ENCODE results near the gene CTBP2.

The CTBP2 gene

DNA sequence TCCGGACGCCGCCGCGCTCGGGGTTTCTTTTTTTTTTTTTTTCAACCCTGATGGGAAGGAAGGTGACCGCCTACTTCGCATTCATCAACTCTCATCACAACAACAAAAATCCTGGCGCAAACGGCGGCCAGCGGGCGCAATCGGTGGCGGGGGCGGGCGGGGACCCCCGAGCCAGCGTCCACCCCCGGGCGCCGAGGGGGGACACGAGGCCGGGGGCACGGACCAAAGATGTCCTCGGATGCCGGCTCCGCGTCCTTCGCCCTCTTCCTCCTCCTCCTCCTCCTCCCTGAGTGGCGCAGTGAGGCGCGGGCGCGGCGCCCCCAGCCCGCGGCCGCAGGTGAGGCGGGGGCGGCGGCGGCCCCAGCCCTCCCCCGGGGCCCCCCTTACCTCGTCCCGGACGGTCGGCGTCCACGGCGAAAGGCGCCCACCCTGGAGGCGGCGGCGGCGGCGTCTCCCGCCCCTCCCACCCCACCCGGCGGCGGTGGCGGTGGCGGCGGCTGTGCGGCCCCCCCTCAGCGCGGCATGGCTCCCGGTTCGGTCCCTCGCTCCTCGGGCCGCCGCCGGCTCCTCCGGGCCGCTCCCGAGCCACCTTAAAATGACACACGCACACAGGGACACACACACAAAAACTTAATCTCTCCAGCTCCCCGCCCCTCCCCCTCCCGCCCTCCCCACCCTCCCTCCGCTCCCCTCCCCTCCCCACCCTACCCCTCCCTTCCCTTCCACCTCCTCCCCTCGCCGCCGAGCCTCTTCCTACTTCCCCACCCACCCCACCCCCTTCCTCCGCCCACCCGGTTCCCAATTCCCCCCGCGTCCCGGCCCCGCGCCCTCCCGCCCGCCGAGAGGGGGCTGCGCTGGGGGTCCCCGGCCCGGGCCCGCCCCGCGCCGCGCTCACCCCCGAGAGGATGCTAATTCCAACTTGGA lies at the start of gene CTBP2:
Gene CTBP2 (minus strand): TSS at position 632 of the 924 bp plus-strand sequence.
- no peak for DNase-seq

DNA sequence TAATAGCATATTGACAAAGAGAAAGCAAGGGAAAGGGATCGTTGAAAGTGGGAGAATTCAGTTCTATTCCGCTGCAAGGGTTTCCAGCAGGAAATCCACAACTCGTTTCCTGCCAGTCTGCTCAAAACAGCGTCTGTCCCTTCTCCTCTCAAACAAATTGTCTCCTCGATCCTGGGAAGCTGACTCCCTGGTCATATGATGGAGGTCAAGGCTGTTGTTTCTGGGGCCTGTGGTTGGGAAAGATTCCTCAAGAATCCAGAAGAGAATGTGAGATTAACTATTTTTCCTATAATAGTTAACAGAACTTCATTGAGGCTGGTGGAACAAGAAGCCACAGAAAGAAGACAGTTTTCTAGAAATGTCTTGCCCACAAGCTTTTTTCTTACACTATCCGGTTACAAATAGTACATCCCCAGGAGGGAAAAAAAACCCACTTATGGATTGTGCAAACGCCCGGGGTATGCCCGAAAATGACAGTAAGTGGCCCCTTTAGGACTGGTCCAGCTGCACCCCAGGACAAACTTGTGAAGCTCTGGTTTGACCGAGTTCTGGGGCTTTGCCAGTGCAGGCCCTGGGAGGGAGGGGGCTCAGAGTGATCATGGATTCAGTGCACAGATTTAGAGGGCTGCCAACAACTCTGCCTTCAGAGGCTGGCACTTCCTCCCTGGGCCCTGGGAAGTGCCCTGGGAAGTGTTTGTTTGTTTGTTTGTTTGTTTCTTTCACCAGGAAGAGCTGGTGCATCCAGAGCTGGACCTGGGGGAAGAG lies 49.4 kb upstream of the CTBP2 start:
- DNase-seq, result no peak

DNA sequence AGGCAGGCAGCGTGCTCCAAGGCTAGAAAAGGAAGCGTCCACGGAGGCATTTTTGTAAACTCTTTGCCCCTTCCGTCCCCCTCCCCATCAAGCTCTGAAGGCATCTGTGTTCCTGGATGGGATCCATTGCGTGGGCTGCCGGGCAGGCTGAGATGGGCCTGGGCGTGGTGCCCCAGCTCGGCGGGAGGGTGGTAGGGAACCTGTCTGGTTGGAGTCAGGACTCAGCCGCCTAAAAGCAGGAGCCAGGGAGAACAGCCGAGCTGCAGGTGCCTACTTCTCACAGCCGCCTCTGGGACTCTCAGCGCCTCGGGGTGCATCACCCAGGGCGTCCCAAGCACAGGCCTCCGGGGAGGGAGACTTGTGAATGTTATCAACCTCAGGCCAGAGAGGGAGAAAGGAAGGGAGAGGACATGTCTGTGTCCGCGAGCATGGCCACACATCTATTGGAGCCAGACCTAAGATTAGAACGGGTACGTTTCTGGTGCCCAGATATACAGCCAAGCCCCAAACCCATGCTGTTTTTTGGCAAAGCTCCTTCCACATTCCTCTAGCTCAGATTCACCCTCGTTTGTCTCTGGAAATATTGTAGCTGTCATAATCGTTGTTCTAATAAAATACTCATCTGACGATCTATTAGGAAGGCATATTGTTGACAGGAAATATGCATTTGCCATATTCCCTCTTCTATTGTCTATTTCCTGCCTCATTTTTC lies 48.6 kb upstream of the CTBP2 start:
- no peak for DNase-seq

DNA sequence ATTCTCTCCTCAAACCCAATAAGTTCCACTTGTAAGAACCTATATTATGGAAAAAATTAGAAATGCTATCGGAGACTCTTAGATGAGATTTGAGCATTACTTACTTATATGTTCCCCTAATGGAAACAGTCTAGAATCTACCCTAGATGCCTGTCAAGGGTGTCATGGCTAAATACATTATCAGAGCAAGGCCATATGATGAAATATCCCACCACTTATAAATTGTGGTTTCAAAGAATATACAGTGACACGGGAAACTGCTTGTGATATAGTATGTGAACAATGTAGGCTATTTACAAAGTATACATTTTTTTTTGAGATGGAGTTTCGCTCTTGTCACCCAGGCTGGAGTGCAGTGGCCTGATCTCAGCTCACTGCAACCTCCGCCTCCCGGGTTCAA lies 46.3 kb upstream of the CTBP2 start:
- no peak for DNase-seq

DNA sequence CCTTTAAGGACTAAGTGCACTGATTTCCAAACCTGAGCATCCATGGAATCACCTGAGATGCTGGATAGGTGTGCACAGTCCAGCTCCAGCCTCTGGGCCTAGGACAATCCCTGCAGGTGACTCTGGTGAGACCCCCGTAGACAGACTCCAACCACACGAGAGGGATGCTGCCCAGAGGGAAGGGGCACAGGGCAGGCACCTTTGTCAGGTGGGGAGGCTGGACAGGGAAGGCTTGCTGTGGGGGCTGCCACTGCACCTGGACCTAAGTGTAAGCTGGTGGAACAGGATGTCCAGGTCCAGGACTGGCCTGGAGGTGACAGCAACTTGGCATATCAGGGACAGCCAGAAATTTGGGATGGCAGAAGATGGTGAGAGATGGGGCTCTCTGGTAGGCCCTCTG lies 45.1 kb upstream of the CTBP2 start:
- DNase-seq, result no peak

DNA sequence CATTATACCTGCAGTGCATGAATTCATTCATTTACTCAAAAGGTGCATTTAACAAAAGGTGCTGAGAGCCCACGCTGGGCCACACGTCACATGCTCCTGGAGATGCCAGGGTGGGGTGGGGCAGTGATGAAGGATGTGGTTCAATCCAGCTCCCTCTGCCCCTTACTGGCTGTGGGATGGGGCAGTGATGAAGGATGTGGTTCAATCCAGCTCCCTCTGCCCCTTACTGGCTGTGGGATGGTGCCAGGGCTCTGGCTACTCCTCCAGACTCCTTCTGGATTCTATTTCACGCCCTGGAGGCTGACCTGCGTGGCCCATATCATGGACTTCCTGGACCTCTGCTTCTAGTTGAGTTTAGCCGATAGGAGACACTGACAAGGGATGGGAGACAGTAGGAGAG lies 44.0 kb upstream of the CTBP2 start:
- no peak for DNase-seq

DNA sequence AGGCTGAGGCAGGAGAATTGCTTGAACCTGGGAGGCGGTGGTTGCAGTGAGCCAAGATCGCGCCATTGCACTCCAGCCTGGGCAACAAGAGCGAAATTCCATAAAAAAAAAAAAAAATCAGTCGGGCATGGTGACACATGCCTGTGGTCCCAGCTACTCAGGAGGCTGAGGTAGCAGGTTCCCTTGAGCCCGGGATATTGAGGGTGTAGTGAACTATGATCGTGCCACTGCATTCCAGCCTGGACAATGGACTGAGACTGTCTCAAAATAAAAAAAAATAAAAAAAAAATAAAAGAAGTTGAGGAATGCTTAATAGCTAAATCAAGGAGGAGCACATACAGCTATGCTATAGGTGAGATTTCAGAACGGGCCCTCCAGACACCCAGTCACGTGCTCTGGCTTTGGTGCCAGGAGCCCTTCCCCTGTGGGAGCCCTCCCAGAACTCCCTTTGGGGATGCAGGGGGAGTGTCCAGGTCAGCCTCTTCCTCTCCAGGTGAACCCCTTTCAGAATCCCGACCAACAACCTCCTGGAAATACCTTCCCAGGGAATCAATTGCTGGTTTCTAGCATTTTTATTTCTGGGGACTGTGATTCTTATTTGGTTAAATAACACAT lies 42.9 kb upstream of the CTBP2 start:
- DNase-seq, result no peak

DNA sequence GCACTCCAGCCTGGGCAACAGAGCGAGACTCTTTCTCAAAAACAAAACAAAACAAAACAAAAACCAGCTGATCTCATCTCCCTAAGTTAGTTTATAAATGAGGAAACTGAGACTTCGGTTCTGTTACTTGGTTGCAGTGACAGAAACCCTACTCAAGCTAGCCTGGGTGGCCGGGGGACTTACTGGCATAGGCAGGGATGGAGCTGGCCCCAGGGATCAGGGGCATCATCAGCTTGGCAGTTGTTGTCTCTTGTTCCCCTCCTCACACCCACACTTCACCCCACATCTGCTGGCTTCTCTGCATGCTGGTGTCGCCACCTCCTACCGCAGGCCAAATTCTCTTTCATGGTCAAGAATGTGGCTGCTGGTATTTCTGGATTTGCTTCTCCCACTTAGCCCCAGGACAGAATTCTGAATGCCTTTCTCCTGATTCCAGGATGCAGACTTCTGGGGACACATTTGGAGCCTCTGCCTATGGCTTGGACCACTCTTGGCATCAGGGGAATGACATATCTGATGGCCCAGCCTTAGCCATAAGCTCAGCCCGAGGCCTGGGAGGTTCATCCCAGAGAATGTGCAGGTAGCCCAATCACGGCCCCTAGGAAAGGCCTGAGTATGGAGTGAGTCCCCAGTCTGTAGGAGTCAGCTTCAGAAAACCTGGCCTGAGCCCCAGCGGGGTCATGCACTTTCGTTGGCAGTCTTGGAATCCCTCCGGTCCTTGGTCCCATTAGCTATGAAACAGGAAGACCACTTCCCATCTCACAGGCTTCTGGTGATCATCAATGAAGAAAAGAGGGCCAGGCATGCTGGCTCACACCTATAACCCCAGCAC lies 41.6 kb upstream of the CTBP2 start:
- DNase-seq, result no peak

DNA sequence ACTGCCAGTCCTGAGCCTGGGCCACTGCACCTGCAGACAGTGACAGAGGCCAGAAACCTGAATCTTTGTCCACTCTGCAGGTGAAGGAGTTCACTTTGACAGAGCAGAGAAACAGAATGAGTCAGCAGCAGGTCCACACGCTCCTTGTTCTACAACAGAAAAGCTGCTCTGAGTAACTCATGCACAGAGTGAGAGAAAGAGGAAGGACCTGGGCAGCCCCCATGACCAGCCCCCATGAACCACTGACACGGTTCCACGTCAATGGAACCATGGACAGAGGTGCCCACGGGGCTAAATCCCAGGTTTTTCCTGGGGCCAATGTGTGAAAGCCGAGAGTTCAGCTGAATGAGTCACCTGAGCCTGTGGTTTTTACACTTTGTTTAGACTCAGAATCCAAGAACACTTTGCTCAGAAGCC lies 40.8 kb upstream of the CTBP2 start:
- no peak for DNase-seq

DNA sequence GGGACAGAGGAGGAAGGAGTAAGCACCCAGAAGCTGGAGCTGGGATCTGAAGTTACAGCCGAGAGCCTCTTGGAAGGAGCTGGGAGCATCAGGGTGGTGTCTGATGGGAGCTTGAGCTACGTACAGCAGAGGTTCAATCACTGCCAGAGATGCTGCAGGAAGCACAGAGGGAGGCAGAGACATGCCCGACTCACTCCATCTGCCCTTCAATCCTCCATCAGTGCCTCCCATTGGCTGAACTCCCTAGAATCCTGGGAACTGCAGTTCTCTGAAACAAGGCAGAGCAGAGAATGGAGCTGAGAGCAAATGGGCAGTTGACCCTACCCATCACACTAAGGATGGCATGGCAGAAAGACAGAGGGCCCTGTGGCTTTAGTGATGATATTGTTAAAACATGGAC lies 40.0 kb upstream of the CTBP2 start:
- DNase-seq, result no peak

DNA sequence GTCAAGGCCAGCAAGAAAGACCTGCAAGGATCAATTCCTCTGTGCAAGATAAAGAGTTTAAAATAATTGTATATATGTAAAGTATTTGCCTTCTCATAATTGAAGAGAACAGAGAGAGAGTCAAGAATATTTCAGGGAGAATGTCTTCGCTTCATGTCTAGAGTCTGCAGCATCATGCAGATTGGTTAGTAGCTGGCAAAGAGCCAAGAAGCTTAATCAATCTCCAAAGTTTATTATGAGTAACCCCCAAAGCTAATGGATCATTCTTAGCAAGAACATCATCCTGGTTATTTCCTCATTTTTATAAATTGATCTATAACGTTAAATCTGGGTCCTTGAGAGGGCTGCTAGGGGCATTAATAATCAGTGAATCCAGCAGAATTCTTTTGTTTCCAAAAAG lies 38.9 kb upstream of the CTBP2 start:
- DNase-seq, result no peak

DNA sequence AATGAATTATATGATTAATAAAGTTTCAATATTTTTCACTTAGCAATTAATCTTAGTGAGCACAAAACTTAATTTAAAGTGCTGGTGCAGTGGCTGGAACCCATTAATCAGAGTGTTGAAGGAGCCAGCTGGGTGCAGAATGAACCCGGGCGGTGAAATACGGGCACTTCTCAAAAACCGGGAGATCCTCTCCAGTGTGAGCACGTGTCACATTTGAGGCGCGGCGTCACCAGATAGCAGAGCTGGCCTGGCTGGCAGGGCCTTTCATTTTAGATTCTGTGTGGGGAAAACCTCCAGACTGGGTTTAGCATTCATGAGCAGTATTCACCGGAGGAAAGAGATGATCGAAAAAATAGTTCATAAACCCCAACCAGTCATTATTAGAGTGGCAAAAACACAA lies 34.5 kb upstream of the CTBP2 start:
- no peak for DNase-seq

DNA sequence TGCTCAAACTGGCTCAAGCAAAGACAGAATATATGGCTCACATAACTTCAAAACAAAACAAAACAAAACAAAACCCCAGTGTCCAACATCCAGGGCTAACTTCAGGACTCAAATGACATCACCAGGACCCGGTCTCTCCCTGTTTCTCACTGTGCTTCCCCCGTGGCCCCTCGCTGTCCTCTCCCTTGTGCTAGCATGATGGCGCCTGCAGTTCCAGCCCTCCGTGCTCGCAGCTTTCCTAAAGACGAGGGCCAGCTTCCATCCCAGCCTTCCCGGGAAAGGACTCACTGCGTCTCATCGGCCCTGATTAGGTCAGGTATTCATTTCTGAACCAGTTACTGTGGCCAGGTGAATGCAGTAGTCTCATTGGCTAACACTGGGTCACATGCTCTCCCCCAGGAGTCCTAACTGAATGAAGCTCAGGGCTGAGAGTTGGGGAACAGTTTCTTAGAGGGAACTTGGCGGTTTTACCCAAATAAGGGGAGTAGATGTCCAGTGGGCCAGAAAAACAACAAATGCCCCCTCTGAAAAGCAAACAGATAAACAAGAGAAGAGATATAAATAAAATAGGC lies 33.0 kb upstream of the CTBP2 start:
- no peak for DNase-seq

DNA sequence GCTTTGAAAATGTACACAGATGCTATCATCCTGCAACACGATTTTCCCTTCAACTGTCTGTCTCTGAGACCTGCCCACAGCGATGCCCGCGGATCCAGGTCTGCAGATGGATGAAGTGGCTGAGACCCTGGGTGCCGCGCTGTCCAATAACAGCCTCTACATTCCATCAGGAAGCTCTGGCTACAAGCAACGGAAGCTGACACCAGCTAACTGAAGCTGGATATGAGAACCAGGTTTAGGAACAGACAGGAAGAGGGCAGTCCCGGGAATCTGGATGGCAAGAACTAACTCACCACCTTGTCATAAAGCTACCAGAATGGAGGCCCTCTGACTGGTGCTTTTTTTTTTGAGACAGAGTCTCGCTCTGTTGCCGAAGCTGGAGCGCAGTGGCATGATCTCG lies 32.3 kb upstream of the CTBP2 start:
- no peak for DNase-seq

DNA sequence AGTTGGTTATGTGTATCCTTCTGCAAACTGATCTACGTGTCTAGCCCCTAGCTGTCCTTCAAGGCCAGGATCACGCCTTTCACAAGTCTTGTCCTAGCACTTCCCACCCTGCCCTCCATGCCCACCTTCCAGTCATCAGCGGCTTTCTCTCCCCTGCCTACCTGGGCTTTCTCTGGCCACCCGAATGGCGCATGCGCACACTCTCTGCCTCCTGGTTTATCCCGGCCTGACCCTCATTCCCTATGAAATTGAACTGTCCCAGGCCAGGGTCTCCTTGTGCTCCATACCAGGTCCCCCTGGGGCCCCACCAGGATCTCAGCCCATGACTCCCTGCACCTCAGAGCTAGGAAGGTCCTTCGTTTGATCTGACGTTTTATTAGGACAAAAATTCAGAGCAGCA lies 31.6 kb upstream of the CTBP2 start:
- DNase-seq, result no peak

DNA sequence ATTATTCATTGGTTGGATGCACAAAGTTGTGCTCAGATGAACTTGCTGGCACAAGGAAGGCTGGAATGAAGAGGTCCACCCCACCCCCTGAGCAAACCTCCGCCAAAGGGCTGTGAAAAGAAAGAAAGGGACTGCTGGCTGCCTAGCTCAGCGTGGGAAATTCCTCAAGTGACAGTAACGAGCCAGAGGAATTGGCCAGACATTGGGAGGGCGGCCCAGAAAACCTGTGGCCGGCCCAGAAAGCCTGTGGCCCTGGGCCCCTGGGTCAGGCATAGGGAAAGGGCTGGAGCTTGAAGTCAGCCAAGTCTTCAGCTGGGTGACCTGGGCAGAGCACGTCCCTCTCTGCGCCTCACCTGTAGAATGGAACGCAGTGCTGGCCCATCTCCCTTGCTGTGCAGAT lies 30.6 kb upstream of the CTBP2 start:
- no peak for DNase-seq

DNA sequence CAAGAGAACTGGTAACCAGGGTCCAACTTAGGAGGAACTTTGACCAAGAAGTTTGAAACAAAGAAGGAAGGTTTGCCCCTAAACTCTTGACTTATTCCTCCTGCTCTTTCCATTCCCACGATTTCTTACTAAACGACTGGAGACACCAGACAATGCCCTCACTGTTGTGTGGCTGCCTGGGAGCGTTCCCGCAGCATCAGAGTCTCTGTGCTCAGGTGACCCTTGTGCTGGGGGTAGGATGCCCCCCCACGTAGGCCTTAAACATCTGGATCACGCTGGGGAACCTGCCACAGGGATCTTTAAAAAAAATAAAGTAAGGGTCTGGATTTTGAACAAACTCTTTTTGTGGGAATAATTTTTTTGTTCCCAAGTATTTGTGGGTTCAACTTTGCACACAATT lies 30.1 kb upstream of the CTBP2 start:
- DNase-seq, result no peak

DNA sequence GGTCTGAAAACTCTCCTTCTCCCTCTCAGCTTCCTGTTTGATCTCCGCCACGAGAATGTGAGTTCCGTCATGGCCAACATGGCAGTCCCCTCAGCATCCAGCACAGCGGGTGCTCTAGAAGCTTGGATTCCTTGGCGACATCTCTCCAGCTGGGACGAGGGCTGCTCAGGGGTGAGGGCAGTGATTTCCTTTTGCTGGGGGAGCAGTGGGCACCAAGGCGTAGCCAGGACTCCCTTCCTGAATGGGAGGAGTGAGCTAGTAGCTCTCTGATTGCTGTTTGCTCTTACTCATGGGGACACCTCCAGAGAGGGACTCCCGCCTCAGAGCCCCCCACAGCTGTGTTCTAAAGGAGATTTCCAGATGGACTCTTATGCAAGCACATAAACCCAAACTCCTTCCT lies 28.8 kb upstream of the CTBP2 start:
- DNase-seq, result no peak

DNA sequence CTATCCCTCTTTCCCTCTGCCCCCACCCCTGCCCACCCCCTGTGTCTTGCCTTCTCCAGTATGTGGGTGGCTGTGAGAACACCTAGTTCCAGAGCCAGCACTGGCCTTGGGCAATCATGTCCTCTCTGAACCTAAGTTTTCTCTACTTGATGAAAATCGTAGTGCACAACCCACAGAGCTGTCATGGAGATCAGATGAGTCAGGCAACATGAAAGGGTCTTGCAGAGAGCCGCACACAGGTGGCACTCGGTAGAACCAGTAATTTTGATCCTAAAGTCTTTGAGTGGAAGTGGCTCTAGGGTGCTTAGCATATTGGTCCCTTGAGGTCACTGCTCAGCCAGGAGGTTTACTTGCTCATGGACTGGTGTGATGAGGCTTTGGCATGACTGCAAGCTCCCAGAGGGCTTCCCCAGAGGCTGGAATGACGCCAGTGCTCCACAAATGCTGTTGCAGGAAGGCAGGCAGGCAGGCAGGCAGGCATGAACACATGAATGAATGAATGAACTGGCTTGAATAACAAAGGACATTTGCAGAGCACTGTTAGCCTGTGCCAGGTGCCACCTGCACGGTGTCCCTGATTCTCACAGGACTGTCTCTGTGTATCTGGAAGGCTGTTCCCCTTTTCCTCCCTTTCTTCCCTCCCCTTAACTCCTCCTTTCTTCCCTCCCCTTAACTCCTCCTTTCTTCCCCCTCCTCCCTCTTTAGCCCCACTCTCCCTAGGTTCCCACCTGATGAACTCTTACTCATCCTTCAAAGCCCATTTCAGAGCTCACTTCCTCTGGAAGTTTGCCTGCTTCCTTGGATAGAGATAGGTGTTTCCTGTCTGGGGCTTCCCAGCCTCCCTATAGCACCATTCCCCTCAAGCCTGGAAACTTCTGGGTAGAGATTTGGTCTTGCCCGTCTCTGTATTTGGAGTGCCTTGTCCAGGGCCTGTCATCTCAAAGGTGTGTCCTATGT lies 27.2 kb upstream of the CTBP2 start:
- no peak for DNase-seq

DNA sequence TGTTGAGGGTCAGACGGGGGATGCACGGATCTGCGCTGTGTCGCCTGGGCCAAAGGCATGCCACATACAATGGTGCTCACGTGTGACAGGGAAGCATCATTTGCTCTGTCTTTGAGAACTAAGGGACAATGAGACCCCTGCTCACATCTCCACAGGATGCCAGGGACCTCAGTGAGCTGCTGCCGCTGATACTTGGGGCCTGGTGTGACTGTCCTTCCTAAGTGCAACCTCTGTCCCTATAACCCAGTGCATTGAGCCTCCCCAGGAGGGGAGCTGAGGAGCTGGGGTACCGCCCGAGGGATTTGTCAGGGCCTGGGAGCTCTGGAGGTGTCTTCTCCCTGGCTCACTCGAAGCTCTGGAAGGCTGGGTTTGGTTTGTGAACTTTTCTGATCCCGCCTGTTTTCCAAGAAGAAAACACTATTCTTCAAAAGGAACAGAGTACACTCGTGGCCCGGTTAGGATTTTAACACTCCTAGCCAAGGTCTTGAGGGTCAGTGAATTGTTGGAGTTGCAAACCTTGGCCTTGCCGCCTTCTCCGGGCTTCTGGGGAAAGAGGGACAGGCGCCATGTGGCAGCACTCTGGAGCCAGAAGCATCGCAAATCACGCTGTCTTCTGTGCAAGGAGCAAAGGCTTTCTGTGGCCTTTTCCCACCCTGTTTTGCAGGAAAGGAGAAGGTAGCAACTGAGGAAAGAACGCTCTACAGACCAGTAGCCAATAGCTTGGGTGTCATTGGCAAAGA lies 26.2 kb upstream of the CTBP2 start:
- DNase-seq, result no peak

Measured in stimulated activated naive CD4-positive, alpha-beta T cell treated with Interleukin-2 at 50 U/mL for 16 hours (primary cell).